ENCODE measurements around the gene KDM4F. TPM values are rescaled to one million over a fixed set of nuclear protein-coding genes. Genes with fewer than 3 reads are reported as not detected.
"Not testable (repeated sequence)": the region's sequence is repeated elsewhere in the genome, so short reads cannot be mapped to it uniquely, and the experiment has no call there.

Gene KDM4F
- total RNA-seq, 1 experiment from 2014 or later, result not detected

GRCh38 chr11:95033051-95033450 is 16.2 kb upstream of the KDM4F start (continued):
- TF ChIP-seq REST (IDR thresholded peaks at IDR 0.05; ENCODE audit: low read depth), result no peak

- no peak for TF ChIP-seq CEBPB (IDR thresholded peaks at IDR 0.05; ENCODE audit: low read depth)
- no peak for TF ChIP-seq EZH2phosphoT487 (IDR thresholded peaks at IDR 0.05; ENCODE audit: borderline replicate concordance)
- no peak for TF ChIP-seq YY1 (IDR thresholded peaks at IDR 0.05; ENCODE audit: extremely low read depth, insufficient replicate concordance, low read depth, low read length)
- intact Hi-C loops (cut with micrococcal nuclease), result no loop called here
- Histone ChIP-seq H2AFZ (ENCODE audit: low read depth, low read length, poor library complexity, severe bottlenecking) (no peak overlapping the region), H3K27me3 (ENCODE audit: insufficient read depth, low read length) (no peaks in the 10 kb centered on the region), H3K79me2 (ENCODE audit: insufficient read depth, low read length) (no peaks in the 10 kb centered on the region), H3K9me2 (ENCODE audit: insufficient read depth) (no peaks in the 10 kb centered on the region), H3K4me2 (ENCODE audit: low read length) (no peak overlapping the region), H3K4me3 (replicated peaks in 1 of 2; ENCODE audit: low read depth in 1 of 2, low read length in 2 of 2) (no peak overlapping the region), H4K20me1 (ENCODE audit: insufficient read depth) (no peaks in the 10 kb centered on the region), H3K36me3 (ENCODE audit: control insufficient read depth in 1 of 2, insufficient read depth in 2 of 2, low read length in 2 of 2) (no peaks in the 10 kb centered on the region), H3K27ac (ENCODE audit: low read depth, low read length) (no peak overlapping the region), H3K9ac (ENCODE audit: low read length) (no peak overlapping the region), H3K9me3 (ENCODE audit: control insufficient read depth in 1 of 2, insufficient read depth in 1 of 2, low read depth in 1 of 2, low read length in 2 of 2) (no peaks in the 10 kb centered on the region), H3K4me1 (ENCODE audit: control insufficient read depth in 1 of 2, insufficient read depth in 2 of 2, low read length in 2 of 2) (no peaks in the 10 kb centered on the region)
- ChIA-PET CTCF (interaction anchor here (1.0 to 1.6 kb wide), 2 partner anchors 32 to 412 kb away, joined by 3 read pairs; partner anchors contain the start of gene SRSF8), RAD21 (ENCODE audit: low non-redundant PET in 1 of 2, low total read pairs in 2 of 2, uncharacterized antibody in 2 of 2, unreplicated experiment in 2 of 2) (no interaction called here), POLR2A (no interaction called here)
- no peak for DNase-seq (ENCODE audit: low read depth, low spot score)
- ATAC-seq, result no peak
- no TSS peak for BruUV-seq (replicated peaks)
These were observed 13.9 kb upstream of the KDM4F start for GRCh38 chr11:95035316-95035715.

- intact Hi-C loops (cut with micrococcal nuclease); H3K4me3 ChIP-seq (replicated peaks in 1 of 2; ENCODE audit: low read depth in 1 of 2, low read length in 2 of 2); H3K27ac ChIP-seq (ENCODE audit: low read depth, low read length); H3K79me2 ChIP-seq (ENCODE audit: insufficient read depth, low read length); H3K27me3 ChIP-seq (ENCODE audit: insufficient read depth, low read length); POLR2A ChIA-PET; DNase-seq (ENCODE audit: low read depth, low spot score); H3K9me2 ChIP-seq (ENCODE audit: insufficient read depth); H3K9me3 ChIP-seq (ENCODE audit: control insufficient read depth in 1 of 2, insufficient read depth in 1 of 2, low read depth in 1 of 2, low read length in 2 of 2); RAD21 ChIA-PET (ENCODE audit: low non-redundant PET in 1 of 2, low total read pairs in 2 of 2, uncharacterized antibody in 2 of 2, unreplicated experiment in 2 of 2); ATAC-seq; H4K20me1 ChIP-seq (ENCODE audit: insufficient read depth); BruUV-seq (replicated peaks); H3K4me2 ChIP-seq (ENCODE audit: low read length); CTCF ChIA-PET; H2AFZ ChIP-seq (ENCODE audit: low read depth, low read length, poor library complexity, severe bottlenecking); H3K9ac ChIP-seq (ENCODE audit: low read length); H3K36me3 ChIP-seq (ENCODE audit: control insufficient read depth in 1 of 2, insufficient read depth in 2 of 2, low read length in 2 of 2); H3K4me1 ChIP-seq (ENCODE audit: control insufficient read depth in 1 of 2, insufficient read depth in 2 of 2, low read length in 2 of 2): not testable (repeated sequence)
These were observed 11.7 kb upstream of the KDM4F start for GRCh38 chr11:95037356-95038035.

Data from HCT116 (cell line).